Stimulated activated effector memory CD8-positive, alpha-beta T cell treated with anti-CD3 and anti-CD28 coated beads, Interleukin-12 subunit alpha, Interleukin-12 subunit beta, amount 100 ng/mL, for 72 hours (primary cell): ENCODE data around the gene MGAT1.
A peak's percentile ranks its signal among the peaks of the same experiment; 100 is the strongest.
"Not testable (repeated sequence)": the region's sequence is repeated elsewhere in the genome, so short reads cannot be mapped to it uniquely, and the experiment has no call there.

Experiments
- ATAC-seq: fragments of 150-1000 bp; cut with Tn5 transposase; 2 replicates; pipeline ENCODE4 v1.10.0; 2021
- DNase-seq, 2 donors: peaks; one replicate each; pipeline ENCODE4 v3.0.0; 2021 to 2022; ENCODE audit warnings: low spot score in 2 of 2
- H3K27ac Mint-ChIP-seq: one replicate; pipeline ENCODE4 v1.8.0; 2022; ENCODE audit warnings: mild to moderate bottlenecking, mixed read lengths
- H3K36me3 Mint-ChIP-seq: one replicate; pipeline ENCODE4 v1.8.0; 2022; ENCODE audit warnings: mild to moderate bottlenecking, mixed read lengths
- H3K4me1 Mint-ChIP-seq: one replicate; pipeline ENCODE4 v1.8.0; 2022; ENCODE audit warnings: mixed read lengths
- H3K4me3 Mint-ChIP-seq: one replicate; pipeline ENCODE4 v1.8.0; 2022; ENCODE audit warnings: mild to moderate bottlenecking, mixed read lengths
- H3K9me3 Mint-ChIP-seq: one replicate; pipeline ENCODE4 v1.8.0; 2022; ENCODE audit warnings: mixed read lengths

Gene MGAT1

GRCh38 chr5:180786531-180787398 lies 15.8 kb downstream of the MGAT1 start:
- H3K4me1 Mint-ChIP-seq, result peaks cover 63% of the 10 kb centered on the region
- H3K4me3 Mint-ChIP-seq, result no peak overlapping the region
- H3K36me3 Mint-ChIP-seq, result peaks cover 71% of the 10 kb centered on the region
- ATAC-seq (no peak), DNase-seq (no peak)
- peak overlapping the region; percentile 90 for H3K27ac Mint-ChIP-seq
- no peaks in the 10 kb centered on the region for H3K9me3 Mint-ChIP-seq

GRCh38 chr5:180785794-180786221 lies 16.8 kb downstream of the MGAT1 start:
- Mint-ChIP-seq H3K9me3 (no peaks in the 10 kb centered on the region), H3K36me3 (peaks cover 63% of the 10 kb centered on the region), H3K27ac (peak overlapping the region; percentile 90), H3K4me3 (no peak overlapping the region), H3K4me1 (peaks cover 57% of the 10 kb centered on the region)
- DNase-seq, result no peak
- no peak for ATAC-seq

DNA sequence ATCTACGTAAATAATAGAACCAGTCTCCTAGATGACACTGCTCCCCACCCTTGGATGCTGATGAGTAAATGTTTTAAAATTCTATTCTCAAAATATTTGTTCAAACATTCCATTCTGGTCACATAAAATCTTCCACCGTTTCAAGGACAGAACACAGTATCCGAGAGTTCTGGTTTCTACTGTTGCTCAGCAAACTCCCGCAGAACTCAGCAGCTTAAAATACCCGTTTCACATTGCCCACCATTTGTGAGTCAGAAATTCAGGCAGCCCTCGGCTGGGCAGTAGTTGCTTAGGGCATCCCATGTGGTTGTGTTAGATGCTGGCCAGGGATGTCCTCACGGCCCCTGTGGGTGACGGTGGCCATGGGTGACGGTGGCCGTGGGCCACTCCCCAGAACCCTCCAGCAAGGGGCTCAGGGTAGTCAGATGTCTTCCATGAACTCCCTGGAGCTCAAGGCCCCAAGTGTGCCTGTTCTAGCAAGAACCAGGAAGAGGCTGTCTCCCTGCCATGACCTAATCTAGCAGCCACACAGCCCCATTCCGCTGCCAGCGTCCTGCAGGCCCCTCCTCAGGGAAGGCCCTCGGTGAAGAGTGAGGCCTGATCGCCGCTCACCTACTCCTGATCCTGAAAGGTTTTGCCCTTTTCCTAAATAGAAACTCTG lies 17.4 kb downstream of the MGAT1 start:
- no peaks in the 10 kb centered on the region for H3K9me3 Mint-ChIP-seq
- H3K36me3 Mint-ChIP-seq, result peaks cover 62% of the 10 kb centered on the region
- H3K4me3 Mint-ChIP-seq, result no peak overlapping the region
- peak overlapping the region; percentile 90 for H3K27ac Mint-ChIP-seq
- ATAC-seq (no peak), DNase-seq (no peak)
- H3K4me1 Mint-ChIP-seq, result peaks cover 51% of the 10 kb centered on the region

DNA sequence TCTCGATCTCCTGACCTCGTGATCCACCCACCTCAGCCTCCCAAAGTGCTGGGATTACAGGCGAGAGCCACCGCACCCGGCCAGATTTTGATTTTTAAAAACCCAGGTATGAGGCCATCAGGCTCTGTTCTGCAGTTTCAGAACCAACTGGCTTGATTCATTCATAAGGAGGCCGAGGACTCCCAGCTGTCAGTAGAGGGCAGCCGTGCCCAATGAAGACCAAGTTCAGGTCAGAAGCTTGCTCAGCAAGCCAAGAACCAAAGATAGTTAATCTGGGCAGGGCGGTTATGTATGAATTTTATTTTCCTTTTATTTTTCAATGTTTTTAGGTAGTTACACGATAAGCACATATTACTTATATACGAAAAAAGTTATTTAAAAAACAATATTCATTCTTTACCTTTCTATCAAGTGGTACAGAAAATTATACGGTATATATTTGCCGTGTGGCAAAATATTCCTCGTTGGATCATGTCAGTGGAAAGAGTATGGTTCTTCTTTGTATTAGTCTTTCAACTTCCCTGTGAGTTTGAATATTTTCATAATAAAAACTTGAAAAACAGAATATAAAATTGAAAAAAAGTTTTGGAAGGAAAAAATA lies 18.0 kb downstream of the MGAT1 start:
- H3K9me3 Mint-ChIP-seq, result no peaks in the 10 kb centered on the region
- ATAC-seq, result peak; percentile 72
- DNase-seq, result peak in 1 of 2 donors; percentile 71
- peaks cover 56% of the 10 kb centered on the region for H3K36me3 Mint-ChIP-seq
- H3K4me1 Mint-ChIP-seq, result peaks cover 47% of the 10 kb centered on the region
- no peak overlapping the region for H3K4me3 Mint-ChIP-seq
- no peak overlapping the region for H3K27ac Mint-ChIP-seq

- Mint-ChIP-seq H3K27ac (peak overlapping the region; percentile 73), H3K4me1 (peaks cover 47% of the 10 kb centered on the region), H3K36me3 (peaks cover 45% of the 10 kb centered on the region), H3K4me3 (no peak overlapping the region), H3K9me3 (no peaks in the 10 kb centered on the region)
- DNase-seq, result no peak
- no peak for ATAC-seq
These were observed 19.1 kb downstream of the MGAT1 start for GRCh38 chr5:180783340-180784052.

DNA sequence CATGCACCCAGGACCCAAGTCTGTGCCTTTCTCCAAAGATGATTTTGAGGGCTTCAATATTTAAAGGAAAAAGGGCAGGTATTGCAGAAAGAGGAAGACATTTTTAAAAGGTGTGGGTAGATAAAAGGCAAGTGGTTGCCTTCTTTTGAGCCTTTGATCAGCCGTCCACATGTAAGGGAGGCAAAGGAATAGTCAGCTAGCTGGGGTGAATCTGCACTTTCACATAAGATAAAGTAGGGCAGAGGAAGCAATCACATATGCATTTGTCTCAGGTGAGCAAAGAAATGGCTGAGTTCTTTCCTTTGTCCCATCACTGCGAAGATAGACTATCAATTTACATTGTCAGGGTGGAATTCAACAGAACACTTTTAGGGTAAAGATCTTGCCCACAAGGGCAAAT lies 19.9 kb downstream of the MGAT1 start:
- peaks cover 40% of the 10 kb centered on the region for H3K4me1 Mint-ChIP-seq
- no peak for ATAC-seq

GRCh38 chr5:180781900-180782326 lies 20.7 kb downstream of the MGAT1 start:
- Mint-ChIP-seq H3K36me3 (peaks cover 29% of the 10 kb centered on the region), H3K4me1 (peaks cover 32% of the 10 kb centered on the region), H3K27ac (peak overlapping the region; percentile 73)
- not testable (repeated sequence) for DNase-seq, H3K9me3 Mint-ChIP-seq, ATAC-seq, H3K4me3 Mint-ChIP-seq

More for the DNA sequence above, 19.9 kb downstream of the MGAT1 start:
- H3K27ac Mint-ChIP-seq, result peak overlapping the region; percentile 73
- H3K36me3 Mint-ChIP-seq, result peaks cover 37% of the 10 kb centered on the region
- no peak for DNase-seq
- no peaks in the 10 kb centered on the region for H3K9me3 Mint-ChIP-seq
- H3K4me3 Mint-ChIP-seq, result no peak overlapping the region

- Mint-ChIP-seq H3K9me3 (no peaks in the 10 kb centered on the region), H3K36me3 (peaks cover 11% of the 10 kb centered on the region), H3K4me3 (no peak overlapping the region), H3K27ac (peak overlapping the region; percentile 68), H3K4me1 (peaks cover 14% of the 10 kb centered on the region)
- DNase-seq, result no peak
- no peak for ATAC-seq
These were observed 22.5 kb downstream of the MGAT1 start for GRCh38 chr5:180779985-180780610.

DNA sequence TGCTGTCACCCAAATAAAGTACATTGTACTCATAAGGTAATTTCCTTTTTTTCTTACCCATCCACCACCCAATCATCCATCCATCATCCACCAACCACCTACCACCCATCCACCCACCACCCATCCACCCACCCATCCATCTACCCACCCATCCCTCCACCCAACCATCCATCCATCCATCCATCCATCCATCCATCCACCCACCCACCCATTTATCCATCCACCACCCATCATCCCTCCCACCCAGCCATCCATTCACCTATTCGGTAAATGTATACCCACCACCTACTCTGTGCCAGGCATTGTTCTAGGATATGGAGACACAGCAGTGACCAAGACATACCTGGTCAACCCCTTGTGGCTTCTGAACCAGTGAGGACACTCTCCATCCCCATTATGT lies 25.1 kb downstream of the MGAT1 start:
- ATAC-seq (no peak), DNase-seq (no peak)
- H3K4me1 Mint-ChIP-seq, result peaks cover 1% of the 10 kb centered on the region
- H3K27ac Mint-ChIP-seq, result no peak overlapping the region
- no peak overlapping the region for H3K4me3 Mint-ChIP-seq
- no peaks in the 10 kb centered on the region for H3K9me3 Mint-ChIP-seq
- peaks cover 10% of the 10 kb centered on the region for H3K36me3 Mint-ChIP-seq

GRCh38 chr5:180776376-180776775 lies 26.2 kb downstream of the MGAT1 start:
- Mint-ChIP-seq H3K27ac (no peak overlapping the region), H3K4me1 (no peaks in the 10 kb centered on the region), H3K4me3 (no peak overlapping the region), H3K9me3 (no peaks in the 10 kb centered on the region), H3K36me3 (peaks cover 5% of the 10 kb centered on the region)
- DNase-seq (no peak), ATAC-seq (no peak)

DNA sequence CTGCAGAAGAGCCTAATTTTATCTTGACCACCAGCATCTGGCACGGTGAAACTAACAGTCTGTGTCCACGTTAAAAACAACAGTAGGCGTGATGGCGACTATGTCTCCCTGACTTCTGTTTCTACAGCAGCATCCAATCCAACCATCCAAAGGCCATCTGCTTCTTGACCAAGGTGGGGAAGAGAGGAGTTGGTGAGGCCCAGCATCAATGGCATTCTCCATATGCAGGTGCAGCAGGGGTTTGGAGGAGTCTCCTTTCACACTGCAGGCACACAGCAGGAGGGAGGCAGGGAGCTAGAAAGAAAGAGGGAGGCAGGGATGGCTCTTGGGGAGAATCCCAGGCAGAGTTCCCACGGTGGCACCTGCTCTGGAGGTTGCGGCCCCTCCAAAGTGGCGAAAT lies 27.0 kb downstream of the MGAT1 start:
- H3K36me3 Mint-ChIP-seq, result peaks cover 3% of the 10 kb centered on the region
- no peak for DNase-seq
- no peak for ATAC-seq
- no peaks in the 10 kb centered on the region for H3K9me3 Mint-ChIP-seq
- no peak overlapping the region for H3K27ac Mint-ChIP-seq
- H3K4me3 Mint-ChIP-seq, result no peak overlapping the region
- no peaks in the 10 kb centered on the region for H3K4me1 Mint-ChIP-seq

DNA sequence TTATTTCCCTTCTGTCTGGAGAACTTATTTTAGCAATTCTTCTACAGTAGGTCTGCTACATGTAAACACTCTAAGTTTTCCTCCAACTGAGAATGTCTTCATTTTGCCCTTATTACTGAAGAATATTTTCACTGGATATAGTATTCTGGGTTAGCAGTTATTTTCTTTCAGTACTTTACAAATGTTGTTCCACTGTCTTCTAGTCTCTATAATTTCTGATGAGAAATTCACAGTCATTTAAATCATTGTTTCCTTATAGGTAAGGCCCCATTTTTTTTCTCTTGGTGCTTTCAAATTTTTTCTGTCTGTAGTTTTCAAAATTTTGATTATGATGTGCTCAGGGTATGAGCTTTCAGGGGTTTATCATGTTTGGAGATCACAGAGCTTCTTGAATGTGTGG lies 30.8 kb downstream of the MGAT1 start:
- no peaks in the 10 kb centered on the region for H3K4me1 Mint-ChIP-seq
- H3K9me3 Mint-ChIP-seq, result no peaks in the 10 kb centered on the region
- ATAC-seq (no peak), DNase-seq (no peak)
- H3K36me3 Mint-ChIP-seq, result no peaks in the 10 kb centered on the region
- no peak overlapping the region for H3K27ac Mint-ChIP-seq
- no peak overlapping the region for H3K4me3 Mint-ChIP-seq

- Mint-ChIP-seq H3K27ac (no peak overlapping the region), H3K4me1 (no peaks in the 10 kb centered on the region), H3K9me3 (no peaks in the 10 kb centered on the region), H3K36me3 (no peaks in the 10 kb centered on the region), H3K4me3 (no peak overlapping the region)
- DNase-seq (no peak), ATAC-seq (no peak)
These were observed 32.8 kb downstream of the MGAT1 start for GRCh38 chr5:180769821-180770220.

DNA sequence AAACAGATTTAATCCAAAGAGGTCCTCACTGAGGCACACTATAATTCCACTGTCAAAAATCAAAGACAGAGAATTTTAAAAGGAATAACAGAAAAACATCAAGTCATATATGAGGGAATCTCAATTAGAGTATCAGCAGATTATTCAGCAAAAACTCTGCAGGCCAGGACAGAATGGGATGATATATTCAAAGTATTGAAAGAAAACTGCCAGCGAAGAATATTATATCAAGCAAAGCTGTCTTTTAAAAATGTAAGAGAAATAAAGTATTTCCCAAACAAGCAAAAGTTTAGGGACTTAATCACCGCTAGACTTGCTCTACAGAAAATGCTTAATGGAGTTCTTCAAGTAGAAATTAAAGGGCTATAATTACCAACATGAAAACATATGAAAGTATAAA lies 47.0 kb downstream of the MGAT1 start:
- Mint-ChIP-seq H3K9me3 (peaks cover 8% of the 10 kb centered on the region), H3K4me1 (no peaks in the 10 kb centered on the region)

GRCh38 chr5:180744253-180744652 lies 58.4 kb downstream of the MGAT1 start:
- Mint-ChIP-seq H3K4me3 (no peak overlapping the region), H3K27ac (no peak overlapping the region), H3K36me3 (no peaks in the 10 kb centered on the region), H3K9me3 (no peaks in the 10 kb centered on the region), H3K4me1 (no peaks in the 10 kb centered on the region)
- ATAC-seq, result peak; percentile 57
- DNase-seq, result no peak

More for the DNA sequence above, 47.0 kb downstream of the MGAT1 start:
- Mint-ChIP-seq H3K27ac (no peak overlapping the region), H3K36me3 (no peaks in the 10 kb centered on the region), H3K4me3 (no peak overlapping the region)
- DNase-seq (no peak), ATAC-seq (no peak)
